Measurements from ENCODE around the gene FAM131C. TPM values are rescaled to one million over a fixed set of nuclear protein-coding genes. Genes with fewer than 3 reads are reported as not detected.
"Not testable (repeated sequence)": the region's sequence is repeated elsewhere in the genome, so short reads cannot be mapped to it uniquely, and the experiment has no call there.

FAM131C gene
- total and polyA plus RNA-seq, 10 of the 15 experiments (the other 5 are each of a cell fraction or from before 2014, with no cell fraction given) = 0.03 TPM; not detected in 9

- no peak for TF ChIP-seq NRF1 (conservative IDR thresholded peaks at IDR 0.05; ENCODE audit: low read depth, low read length)
- no peak for TF ChIP-seq USF2 (IDR thresholded peaks at IDR 0.05; ENCODE audit: borderline replicate concordance, low read depth, low read length)
- no peak for TF ChIP-seq IKZF2 (IDR thresholded peaks at IDR 0.05)
- no peak for TF ChIP-seq NFXL1 (IDR thresholded peaks at IDR 0.05; ENCODE audit: borderline replicate concordance)
- TF ChIP-seq E2F4 (IDR thresholded peaks at IDR 0.05; ENCODE audit: low read depth, low read length) = no peak
- TF ChIP-seq JUND (IDR thresholded peaks at IDR 0.05; ENCODE audit: low read depth, low read length) = no peak
Measured at GRCh38 chr1:16038620-16038912, 34.9 kb downstream of the FAM131C start (continued).

- H4K20me1 ChIP-seq (ENCODE audit: control insufficient read depth, insufficient read depth); FAIRE-seq; BruUV-seq (replicated peaks); H3K79me2 ChIP-seq (ENCODE audit: control insufficient read depth, insufficient read depth, low read length); SMC1A ChIA-PET (ENCODE audit: uncharacterized antibody, unreplicated experiment); intact Hi-C loops (cut with micrococcal nuclease; ENCODE audit: unreplicated experiment); in situ Hi-C loops (cut with MboI); DNase-seq (ENCODE audit: low read depth, low spot score); H3K4me2 ChIP-seq (ENCODE audit: control insufficient read depth, insufficient read depth); POLR2A ChIA-PET; H3K36me3 ChIP-seq (ENCODE audit: control insufficient read depth in 2 of 2, insufficient read depth in 2 of 2, low read length in 1 of 2); CTCF ChIA-PET; H2AFZ ChIP-seq (ENCODE audit: control insufficient read depth, low read depth, low read length); RAD21 ChIA-PET (ENCODE audit: unreplicated experiment); H3K4me3 ChIP-seq; H3K27ac ChIP-seq (ENCODE audit: control insufficient read depth, insufficient read depth); ATAC-seq; H3K4me1 ChIP-seq (ENCODE audit: control insufficient read depth, insufficient read depth, low read length); H3K9me3 ChIP-seq (replicated peaks; ENCODE audit: control insufficient read depth, insufficient read depth, low read length); H3K27me3 ChIP-seq (replicated peaks in 1 of 2; ENCODE audit: control insufficient read depth in 2 of 2, insufficient read depth in 2 of 2, low read length in 1 of 2); H3K9ac ChIP-seq (ENCODE audit: control insufficient read depth, insufficient read depth, low read length): not testable (repeated sequence)
- WGBS (ENCODE audit: insufficient coverage, insufficient replicate concordance, low lambda C conversion rate, missing lambda C conversion rate) = 37% methylated on average over 10 of the region's 11 CpGs
Measured at GRCh38 chr1:16036461-16036860, 37.0 kb downstream of the FAM131C start.

GRCh38 chr1:16033103-16033632, 40.3 kb downstream of the FAM131C start:
- H3K9ac ChIP-seq (ENCODE audit: control insufficient read depth, insufficient read depth, low read length); H3K4me1 ChIP-seq (ENCODE audit: control insufficient read depth, insufficient read depth, low read length); H3K27ac ChIP-seq (ENCODE audit: control insufficient read depth, insufficient read depth); ATAC-seq; BruUV-seq (replicated peaks); H2AFZ ChIP-seq (ENCODE audit: control insufficient read depth, low read depth, low read length); in situ Hi-C loops (cut with MboI); FAIRE-seq; H4K20me1 ChIP-seq (ENCODE audit: control insufficient read depth, insufficient read depth); DNase-seq (ENCODE audit: low read depth, low spot score); H3K4me2 ChIP-seq (ENCODE audit: control insufficient read depth, insufficient read depth); H3K9me3 ChIP-seq (replicated peaks; ENCODE audit: control insufficient read depth, insufficient read depth, low read length); H3K79me2 ChIP-seq (ENCODE audit: control insufficient read depth, insufficient read depth, low read length); H3K36me3 ChIP-seq (ENCODE audit: control insufficient read depth in 2 of 2, insufficient read depth in 2 of 2, low read length in 1 of 2); H3K27me3 ChIP-seq (replicated peaks in 1 of 2; ENCODE audit: control insufficient read depth in 2 of 2, insufficient read depth in 2 of 2, low read length in 1 of 2); H3K4me3 ChIP-seq: not testable (repeated sequence)
- CTCF ChIA-PET = interaction anchor here (0.6 to 2.7 kb wide), 8 partner anchors 10 to 241 kb away, joined by 3 to 12 read pairs (median 3); partner anchors contain the start of gene CLCNKB
- SMC1A ChIA-PET (ENCODE audit: uncharacterized antibody, unreplicated experiment) = interaction anchor here (1.5 to 3.6 kb wide), 2 partner anchors 21 to 25 kb away, joined by 5 to 17 read pairs; no protein-coding TSS in a partner anchor
- POLR2A ChIA-PET = interaction anchor here (0.6 kb wide), 1 partner anchor 230 kb away, joined by 5 read pairs; no protein-coding TSS in a partner anchor
- 63% methylated on average over 7 of the region's 7 CpGs for WGBS (ENCODE audit: insufficient coverage, insufficient replicate concordance, low lambda C conversion rate, missing lambda C conversion rate)
- intact Hi-C loops (cut with micrococcal nuclease; ENCODE audit: unreplicated experiment) = loop anchor here (1.0 to 2.0 kb wide), 2 partner anchors 24 to 230 kb away; no protein-coding TSS in a partner anchor
- RAD21 ChIA-PET (ENCODE audit: unreplicated experiment) = interaction anchor here (0.6 to 1.3 kb wide), 2 partner anchors 26 to 293 kb away, joined by 3 to 4 read pairs; no protein-coding TSS in a partner anchor

Data from GM12878 (cell line).